ENCODE data around the gene SLCO3A1. TPM values are rescaled to one million over a fixed set of nuclear protein-coding genes. Genes with fewer than 3 reads are reported as not detected.
A peak's percentile ranks its signal among the peaks of the same experiment; 100 is the strongest.

The SLCO3A1 gene
- total RNA-seq, 1 donor from 2014 or later, result 56.8 TPM

- intact Hi-C loops (cut with micrococcal nuclease), result no loop called here
- peak overlapping the region; percentile 70 for H3K27ac ChIP-seq (replicated peaks)
- no peaks in the 10 kb centered on the region for H3K9me3 ChIP-seq (replicated peaks)
- H3K4me1 ChIP-seq, result peaks cover 67% of the 10 kb centered on the region
- no peak overlapping the region for H3K4me3 ChIP-seq
- DNase-seq, result no peak
- TF ChIP-seq CTCF (IDR thresholded peaks at IDR 0.05; ENCODE audit: borderline replicate concordance), result no peak
- H3K36me3 ChIP-seq, result no peaks in the 10 kb centered on the region
- no peaks in the 10 kb centered on the region for H3K27me3 ChIP-seq (ENCODE audit: low read depth)
Measured at GRCh38 chr15:92009162-92009561, 155.7 kb downstream of the SLCO3A1 start.

GRCh38 chr15:92011611-92012367 lies 158.3 kb downstream of the SLCO3A1 start:
- DNase-seq, result no peak
- Histone ChIP-seq H3K9me3 (replicated peaks) (no peaks in the 10 kb centered on the region), H3K4me1 (peaks cover 79% of the 10 kb centered on the region), H3K4me3 (peak overlapping the region; percentile 34), H3K27ac (replicated peaks) (peak overlapping the region; percentile 66), H3K27me3 (ENCODE audit: low read depth) (no peaks in the 10 kb centered on the region), H3K36me3 (no peaks in the 10 kb centered on the region)
- intact Hi-C loops (cut with micrococcal nuclease), result no loop called here
- TF ChIP-seq CTCF (IDR thresholded peaks at IDR 0.05; ENCODE audit: borderline replicate concordance), result no peak

GRCh38 chr15:92012368-92012629 lies 158.8 kb downstream of the SLCO3A1 start:
- Histone ChIP-seq H3K9me3 (replicated peaks) (no peaks in the 10 kb centered on the region), H3K4me3 (peak overlapping the region; percentile 34), H3K36me3 (no peaks in the 10 kb centered on the region), H3K27me3 (ENCODE audit: low read depth) (no peaks in the 10 kb centered on the region), H3K27ac (replicated peaks) (peak overlapping the region; percentile 66), H3K4me1 (peaks cover 82% of the 10 kb centered on the region)
- no peak for DNase-seq
- intact Hi-C loops (cut with micrococcal nuclease), result no loop called here
- no peak for TF ChIP-seq CTCF (IDR thresholded peaks at IDR 0.05; ENCODE audit: borderline replicate concordance)

GRCh38 chr15:92012881-92013280 lies 159.4 kb downstream of the SLCO3A1 start:
- Histone ChIP-seq H3K27me3 (ENCODE audit: low read depth) (no peaks in the 10 kb centered on the region), H3K4me1 (peaks cover 88% of the 10 kb centered on the region), H3K4me3 (no peak overlapping the region), H3K9me3 (replicated peaks) (no peaks in the 10 kb centered on the region), H3K36me3 (no peaks in the 10 kb centered on the region), H3K27ac (replicated peaks) (peak overlapping the region; percentile 66)
- intact Hi-C loops (cut with micrococcal nuclease), result no loop called here
- no peak for TF ChIP-seq CTCF (IDR thresholded peaks at IDR 0.05; ENCODE audit: borderline replicate concordance)
- DNase-seq, result no peak

- Histone ChIP-seq H3K9me3 (replicated peaks) (no peaks in the 10 kb centered on the region), H3K4me1 (peaks cover 89% of the 10 kb centered on the region), H3K27me3 (ENCODE audit: low read depth) (no peaks in the 10 kb centered on the region), H3K36me3 (no peaks in the 10 kb centered on the region), H3K27ac (replicated peaks) (no peak overlapping the region), H3K4me3 (no peak overlapping the region)
- no peak for DNase-seq
- no peak for TF ChIP-seq CTCF (IDR thresholded peaks at IDR 0.05; ENCODE audit: borderline replicate concordance)
- intact Hi-C loops (cut with micrococcal nuclease), result no loop called here
Measured at GRCh38 chr15:92014281-92015030, 160.9 kb downstream of the SLCO3A1 start.
